Esophagus squamous epithelium (tissue), 5 donors: ENCODE measurements around the gene GAP43. TPM values are rescaled to one million over a fixed set of nuclear protein-coding genes. Genes with fewer than 3 reads are reported as not detected.

ENCODE experiments used
- DNase-seq: peaks from one replicate; lab custom pipeline; 2025; lab: John Stamatoyannopoulos, UW
- H3K27ac ChIP-seq, 4 donors: fragments of 200-600 bp; sonication (generic); one replicate each; pipeline ENCODE4 v1.5.1; 2016 to 2019; ENCODE audit warnings: mild to moderate bottlenecking in 1 of 4
- H3K27me3 ChIP-seq, 4 donors: fragments of 200-600 bp; sonication (generic); 1 replicate in 3 of 4; 2 replicates in 1 of 4; pipeline versions ENCODE4 v1.5.1 to v1.6.0; 2017 to 2021; ENCODE audit warnings: antibody characterized with exemption in 1 of 4
- H3K36me3 ChIP-seq, 3 donors: fragments of 200-600 bp; sonication (generic); one replicate each; pipeline ENCODE4 v1.5.1; 2016 to 2019
- H3K4me1 ChIP-seq, 3 donors: fragments of 200-600 bp; sonication (generic); one replicate each; pipeline ENCODE4 v1.5.1; 2017 to 2019
- H3K4me3 ChIP-seq, 4 donors: fragments of 200-600 bp; sonication (generic); 1 replicate in 3 of 4; 2 replicates in 1 of 4; pipeline ENCODE4 v1.5.1; 2016 to 2019; ENCODE audit warnings: mild to moderate bottlenecking in 2 of 4, moderate library complexity in 1 of 4
- H3K9me3 ChIP-seq, 3 donors: fragments of 200-600 bp; sonication (generic); one replicate each; pipeline ENCODE4 v1.5.1; 2016 to 2019
- CTCF ChIP-seq, 6 experiments: fragments of 450-650 bp in 4 of 6; fragments of 200-600 bp in 2 of 6; sonication (generic) in 2 of 6; IDR thresholded peaks; one replicate each; pipeline ENCODE4 v1.5.1; 2016 to 2019; ENCODE audit warnings: antibody characterized with exemption in 6 of 6, mild to moderate bottlenecking in 4 of 6, moderate library complexity in 4 of 6
- POLR2A ChIP-seq, 4 donors: fragments of 450-650 bp; IDR thresholded peaks; one replicate each; pipeline ENCODE4 v1.6.1; 2017; ENCODE audit warnings: antibody characterized with exemption in 4 of 4, mild to moderate bottlenecking in 4 of 4, moderate library complexity in 3 of 4
- WGBS, 2 donors: methylation state at CpG; one replicate each; pipeline ENCODE4 v1.1.5; 2018; 5-methylcytosine and 5-hydroxymethylcytosine counted together
- intact Hi-C: fragments of 100-400 bp; cut with DNase I; formaldehyde crosslinking; loops from one replicate; pipeline ENCODE4 v1.15.0; 2022
- total RNA-seq, 4 donors: library from RNA; depleted of rRNA; stranded (reverse); fragments of >200 nt; gene quantifications; one replicate each; pipeline ENCODE4 v1.1.0, GENCODE V29; 2016
- donor health status: DM: yes; HTN: yes; CAD: no.

Gene GAP43
- total RNA-seq, 4 donors from 2014 or later = 1.2 TPM; not detected in 3

GRCh38 chr3:115709931-115710330 is 86.6 kb downstream of the GAP43 start:
- WGBS, 2 donors = 76 to 81% methylated on average over 3 of the region's 3 CpGs

DNA sequence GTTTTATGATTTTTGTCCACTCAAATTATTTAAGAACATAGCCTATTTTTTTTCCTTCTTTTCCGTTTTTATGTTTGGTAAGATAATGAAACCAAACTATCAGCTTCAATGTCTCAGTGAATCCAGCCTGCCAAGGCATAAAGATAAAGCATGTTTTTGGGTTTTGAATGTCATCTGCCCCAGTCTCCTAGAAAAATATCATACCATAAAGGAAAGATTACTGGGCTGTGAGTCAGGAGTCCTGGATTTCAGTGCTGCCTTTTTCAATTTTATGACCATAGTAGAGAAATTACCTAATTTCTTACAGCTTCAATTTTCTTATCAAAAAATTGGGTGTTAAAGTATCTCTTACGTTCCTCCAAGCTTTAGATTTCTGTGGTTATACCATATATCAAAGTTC is 87.5 kb downstream of the GAP43 start:
- no peak overlapping the region for H3K27ac ChIP-seq
- TF ChIP-seq POLR2A (IDR thresholded peaks at IDR 0.05) = no peak
- no peak for TF ChIP-seq CTCF (IDR thresholded peaks at IDR 0.05)
- intact Hi-C loops = no loop called here
- WGBS, 2 donors = 52 to 60% methylated on average over 2 of the region's 2 CpGs
- no peaks in the 10 kb centered on the region for H3K36me3 ChIP-seq
- no peak overlapping the region for H3K4me3 ChIP-seq
- H3K27me3 ChIP-seq = no peaks in the 10 kb centered on the region
- H3K9me3 ChIP-seq = no peaks in the 10 kb centered on the region
- DNase-seq = no peak
- no peaks in the 10 kb centered on the region for H3K4me1 ChIP-seq

More at GRCh38 chr3:115709931-115710330, 86.6 kb downstream of the GAP43 start:
- TF ChIP-seq CTCF (IDR thresholded peaks at IDR 0.05) = no peak
- TF ChIP-seq POLR2A (IDR thresholded peaks at IDR 0.05) = no peak
- no peaks in the 10 kb centered on the region for H3K9me3 ChIP-seq
- intact Hi-C loops = no loop called here
- H3K36me3 ChIP-seq = no peaks in the 10 kb centered on the region
- H3K27ac ChIP-seq = no peak overlapping the region
- H3K4me3 ChIP-seq = no peak overlapping the region
- H3K4me1 ChIP-seq = no peaks in the 10 kb centered on the region
- DNase-seq = no peak
- H3K27me3 ChIP-seq = no peaks in the 10 kb centered on the region

GRCh38 chr3:115712871-115713270 is 89.6 kb downstream of the GAP43 start:
- H3K27me3 ChIP-seq = no peaks in the 10 kb centered on the region
- no peak overlapping the region for H3K4me3 ChIP-seq
- no peak for DNase-seq
- no peak overlapping the region for H3K27ac ChIP-seq
- no peaks in the 10 kb centered on the region for H3K4me1 ChIP-seq
- H3K36me3 ChIP-seq = no peaks in the 10 kb centered on the region
- H3K9me3 ChIP-seq = no peaks in the 10 kb centered on the region
- WGBS, 2 donors = 0% methylated on average over 1 of the region's 1 CpG
- TF ChIP-seq CTCF (IDR thresholded peaks at IDR 0.05) = no peak
- TF ChIP-seq POLR2A (IDR thresholded peaks at IDR 0.05) = no peak
- intact Hi-C loops = no loop called here

GRCh38 chr3:115713284-115713683 is 90.0 kb downstream of the GAP43 start:
- WGBS, 2 donors = 58 to 85% methylated on average over 4 to 5 of the region's 5 CpGs
- Histone ChIP-seq H3K9me3 (no peaks in the 10 kb centered on the region), H3K4me1 (no peaks in the 10 kb centered on the region), H3K4me3 (no peak overlapping the region), H3K27me3 (no peaks in the 10 kb centered on the region), H3K27ac (no peak overlapping the region), H3K36me3 (no peaks in the 10 kb centered on the region)
- DNase-seq = no peak
- TF ChIP-seq CTCF (IDR thresholded peaks at IDR 0.05) (no peak), POLR2A (IDR thresholded peaks at IDR 0.05) (no peak)
- intact Hi-C loops = no loop called here

DNA sequence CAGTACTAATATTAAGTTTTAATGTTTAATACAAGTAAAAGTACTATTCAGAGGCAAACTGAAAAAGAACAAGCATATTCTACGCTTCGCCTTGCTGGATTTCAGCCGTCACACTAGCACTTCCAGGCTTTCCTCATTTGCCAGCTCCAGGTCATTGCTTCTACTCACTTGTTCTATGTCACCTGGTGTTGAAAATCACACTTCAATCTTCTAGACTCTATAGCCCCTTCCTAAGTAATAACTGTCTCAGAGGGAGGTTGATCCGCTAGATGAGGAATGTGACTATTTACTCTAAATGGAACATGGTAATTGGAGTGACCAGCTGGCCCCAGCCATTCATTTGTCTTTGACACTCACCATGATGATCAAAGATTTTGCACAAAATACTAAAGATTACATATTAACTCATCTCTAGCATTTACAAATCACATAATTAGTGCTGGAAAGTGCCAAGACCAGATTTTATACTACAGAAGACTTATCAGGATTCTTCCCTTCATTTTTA is 92.0 kb downstream of the GAP43 start:
- Histone ChIP-seq H3K4me1 (no peaks in the 10 kb centered on the region), H3K27me3 (no peaks in the 10 kb centered on the region), H3K27ac (no peak overlapping the region), H3K9me3 (no peaks in the 10 kb centered on the region), H3K36me3 (no peaks in the 10 kb centered on the region), H3K4me3 (no peak overlapping the region)
- DNase-seq = no peak
- WGBS, 2 donors = 89 to 92% methylated on average over 4 of the region's 4 CpGs
- no peak for TF ChIP-seq POLR2A (IDR thresholded peaks at IDR 0.05)
- no peak for TF ChIP-seq CTCF (IDR thresholded peaks at IDR 0.05)
- intact Hi-C loops = no loop called here
